IPS-NIHi7 (cell line): ENCODE data around the gene SOBP.
A peak's percentile ranks its signal among the peaks of the same experiment; 100 is the strongest.
"Not testable (repeated sequence)": the region's sequence is repeated elsewhere in the genome, so short reads cannot be mapped to it uniquely, and the experiment has no call there.

ENCODE experiments used
- DNase-seq: peaks from one replicate; pipeline ENCODE4 v3.0.0; 2012; ENCODE audit warnings: mixed read lengths; ENCODE audit errors: extremely low spot score

The SOBP gene

DNA sequence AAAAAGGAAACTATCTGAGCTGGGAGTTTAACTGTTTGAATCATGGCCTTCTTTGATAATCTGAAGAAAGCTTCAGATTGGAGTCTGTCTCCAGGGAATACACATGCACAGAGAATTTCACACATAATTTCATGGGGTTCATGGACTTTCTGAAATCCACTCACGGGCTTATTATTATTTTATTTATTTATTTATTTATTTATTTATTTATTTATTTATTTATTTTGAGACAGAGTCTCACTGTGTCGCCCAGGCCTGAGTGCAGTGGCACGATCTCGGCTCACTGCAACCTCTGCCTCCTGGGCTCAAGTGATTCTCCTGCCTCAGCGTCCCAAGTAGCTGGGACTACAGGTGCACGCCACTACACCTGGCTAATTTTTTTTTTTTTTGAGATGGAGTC lies 63.2 kb downstream of the SOBP start:
- not testable (repeated sequence) for DNase-seq

DNA sequence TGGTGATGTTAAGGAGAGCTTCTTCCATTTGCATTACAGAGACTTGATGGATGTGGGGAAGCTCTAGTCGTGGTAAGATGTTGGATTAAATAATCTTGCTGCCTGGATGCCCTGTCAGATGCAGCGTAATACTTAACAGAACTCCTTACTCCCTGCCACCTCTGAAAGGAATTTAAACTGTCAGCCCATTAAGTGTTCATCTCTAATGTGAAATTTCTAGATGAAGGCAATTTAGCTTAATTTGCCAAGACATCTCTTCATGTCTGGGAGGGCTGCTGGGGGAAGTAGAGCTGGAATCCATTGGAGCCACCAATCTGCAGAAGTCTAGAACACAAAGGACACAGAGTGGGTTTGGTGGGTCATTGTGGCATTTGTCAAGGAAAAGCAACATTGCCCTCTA lies 64.4 kb downstream of the SOBP start:
- DNase-seq = no peak

DNA sequence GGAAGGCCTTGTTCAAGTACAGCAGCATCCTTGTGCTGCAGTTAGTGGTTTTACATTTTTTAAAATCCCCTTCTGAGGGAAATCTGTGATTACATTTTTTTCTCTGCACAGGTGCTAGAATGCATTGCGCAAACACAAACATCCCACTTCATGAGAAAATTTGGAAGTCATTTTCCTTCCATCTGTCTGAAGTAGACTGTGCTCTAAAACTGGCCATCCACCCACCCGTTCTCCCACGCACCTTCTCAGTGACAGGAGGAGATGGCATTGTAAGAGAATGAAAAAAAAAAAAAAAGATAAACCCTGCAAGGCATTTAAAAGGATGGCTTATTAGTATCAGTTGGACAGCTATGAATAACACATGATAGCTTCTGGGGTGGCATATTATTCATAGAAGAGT lies 65.0 kb downstream of the SOBP start:
- no peak for DNase-seq

DNA sequence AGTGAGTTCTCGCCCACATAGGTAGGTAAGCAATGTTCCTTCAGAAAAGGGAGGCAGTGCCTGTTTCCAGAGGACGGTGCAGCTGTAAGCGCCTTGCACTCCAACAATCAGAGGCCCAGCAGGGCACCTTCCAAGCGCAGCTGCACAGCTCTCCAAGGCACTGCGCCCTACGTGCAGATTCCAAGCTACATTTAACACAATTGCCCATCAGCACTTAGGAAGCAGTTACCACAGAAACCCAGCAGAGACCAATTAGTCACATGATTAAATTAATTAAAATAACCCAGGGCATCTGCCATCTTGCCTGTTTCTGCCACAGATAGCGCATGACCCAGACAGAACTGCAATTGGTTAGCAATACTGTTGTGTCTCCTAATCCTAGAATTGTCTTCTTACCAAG lies 65.5 kb downstream of the SOBP start:
- DNase-seq = no peak

DNA sequence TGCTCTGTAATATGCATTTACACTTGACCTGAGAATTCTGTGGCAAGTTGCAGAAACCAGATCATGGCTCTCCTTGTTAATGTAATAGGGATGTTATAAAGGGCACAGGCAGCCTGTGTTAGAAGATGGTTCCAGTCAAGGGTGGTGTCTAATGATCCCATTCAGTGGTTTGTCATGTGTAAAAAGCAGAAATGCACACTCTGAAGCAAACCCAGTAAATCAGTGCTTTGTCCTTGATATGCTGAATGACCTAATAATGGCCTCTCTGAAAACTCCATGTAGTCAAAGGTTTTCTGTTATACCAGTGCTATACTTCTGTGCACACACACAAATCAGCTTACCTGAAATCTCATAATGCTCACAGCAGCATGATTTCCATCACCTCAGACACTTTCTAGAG lies 66.2 kb downstream of the SOBP start:
- DNase-seq = no peak

DNA sequence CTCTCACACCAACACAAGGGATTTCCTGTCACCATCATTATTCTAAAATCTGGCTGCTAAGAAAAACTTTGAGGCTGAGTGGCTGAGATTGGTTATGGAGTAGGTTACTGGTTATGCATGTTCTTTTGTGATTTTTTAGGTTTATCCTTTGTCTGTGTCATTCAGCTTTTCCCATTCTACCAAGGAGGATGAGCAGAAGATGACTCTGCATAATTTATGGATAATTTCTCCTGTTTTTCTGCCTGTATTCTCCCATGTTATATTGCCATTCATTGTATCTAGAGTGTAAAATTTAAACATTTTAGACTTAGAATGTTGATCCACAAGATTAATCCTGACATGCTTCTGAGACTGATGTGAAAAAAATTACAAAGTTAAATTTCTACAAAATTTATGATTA lies 67.8 kb downstream of the SOBP start:
- DNase-seq = no peak

DNA sequence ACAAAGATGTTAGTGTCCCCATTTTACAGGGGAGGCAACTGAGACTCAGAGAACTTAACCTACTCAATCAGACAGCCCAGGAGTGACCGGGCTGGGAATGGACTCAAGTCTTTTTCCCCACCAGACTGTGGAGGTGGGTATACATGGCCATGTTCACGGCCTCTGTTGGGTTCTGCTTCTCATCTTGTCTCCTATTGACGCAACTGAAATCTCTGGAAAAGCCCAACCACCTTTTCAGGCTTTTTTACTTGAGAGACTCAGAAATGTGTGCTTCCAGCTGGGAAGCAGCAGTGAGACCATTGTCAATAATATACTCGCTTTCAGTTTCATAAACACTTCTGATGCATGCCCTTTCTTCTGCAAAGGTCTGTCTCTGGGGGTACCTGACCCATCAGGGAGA lies 70.7 kb downstream of the SOBP start:
- DNase-seq = no peak

DNA sequence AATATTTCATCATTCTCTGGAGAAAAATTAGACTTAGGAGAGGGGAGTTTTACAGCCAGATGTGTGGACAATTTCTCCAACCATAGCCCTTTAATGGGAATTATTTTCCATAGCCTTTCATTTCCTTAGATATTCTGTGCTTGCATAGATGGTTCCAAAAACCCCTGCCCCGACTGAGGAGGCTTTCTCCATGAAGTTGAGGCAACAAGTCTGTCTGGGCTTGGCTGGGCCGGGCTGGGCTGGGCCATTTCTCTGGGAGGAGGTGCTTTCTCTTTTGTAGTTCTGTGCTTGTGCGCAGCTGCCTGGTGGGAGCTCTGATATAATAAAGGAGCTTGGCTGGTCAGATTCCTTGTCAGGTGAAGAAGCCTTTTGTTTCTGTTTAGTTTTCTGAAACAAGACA lies 71.4 kb downstream of the SOBP start:
- DNase-seq = peak; percentile 32

DNA sequence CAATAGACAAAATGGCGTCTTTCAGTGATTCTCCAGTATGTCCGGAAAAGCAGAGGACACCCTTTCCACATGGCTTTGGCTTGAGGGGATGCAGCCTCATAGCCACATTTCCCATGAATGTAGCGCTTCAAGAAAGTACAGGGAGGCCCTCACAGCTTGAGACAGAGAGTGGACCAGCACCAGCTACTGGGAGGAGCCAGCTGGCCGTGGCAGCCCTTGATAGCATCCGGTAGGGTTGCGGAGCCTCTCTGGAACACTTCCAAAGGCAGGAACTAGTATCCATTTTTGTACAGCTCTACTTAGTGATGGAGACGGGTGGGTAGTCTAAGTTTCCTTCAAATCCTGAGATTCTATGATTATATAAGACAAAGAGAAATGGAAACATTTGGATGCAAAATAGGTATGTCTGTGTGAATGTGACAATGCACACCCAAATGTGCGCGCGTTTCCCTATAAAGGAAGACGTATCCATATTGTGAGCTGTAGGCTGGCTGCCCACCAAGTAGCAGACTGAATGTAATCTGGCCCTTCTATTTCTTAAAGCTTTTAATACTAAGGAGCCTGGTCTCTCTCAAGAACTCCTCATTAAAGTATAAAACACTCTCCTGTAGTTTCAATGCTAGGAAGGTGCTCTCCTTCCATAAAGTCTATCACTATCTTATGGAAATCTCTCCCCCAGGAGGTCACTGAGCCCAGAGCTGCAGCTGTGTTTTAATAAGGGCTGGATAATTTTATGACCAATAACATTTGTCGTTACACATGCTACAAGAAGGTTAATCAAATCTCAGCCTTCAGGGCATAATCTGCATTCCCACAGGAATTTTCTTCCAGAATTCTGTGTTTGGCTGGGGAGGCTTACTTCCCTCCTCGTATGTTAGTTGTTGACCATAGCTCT lies 74.0 kb downstream of the SOBP start:
- no peak for DNase-seq

DNA sequence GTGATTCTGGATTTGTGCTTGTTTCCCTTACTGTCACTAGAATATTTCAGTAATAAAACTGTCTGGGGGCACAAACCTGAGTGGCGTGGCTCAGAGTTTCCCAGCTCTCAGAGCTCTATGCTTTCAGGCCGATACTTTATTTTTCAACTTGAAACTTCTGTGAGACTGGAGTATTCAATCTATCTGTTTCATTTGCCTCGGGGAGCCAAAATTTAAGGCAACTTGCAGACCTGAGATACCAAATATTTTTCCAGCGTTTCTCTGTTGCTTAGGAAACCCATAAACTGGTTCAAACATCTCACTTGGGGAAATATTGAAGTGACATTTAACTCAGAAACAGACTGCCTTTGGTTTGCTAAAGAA lies 74.7 kb downstream of the SOBP start:
- no peak for DNase-seq

DNA sequence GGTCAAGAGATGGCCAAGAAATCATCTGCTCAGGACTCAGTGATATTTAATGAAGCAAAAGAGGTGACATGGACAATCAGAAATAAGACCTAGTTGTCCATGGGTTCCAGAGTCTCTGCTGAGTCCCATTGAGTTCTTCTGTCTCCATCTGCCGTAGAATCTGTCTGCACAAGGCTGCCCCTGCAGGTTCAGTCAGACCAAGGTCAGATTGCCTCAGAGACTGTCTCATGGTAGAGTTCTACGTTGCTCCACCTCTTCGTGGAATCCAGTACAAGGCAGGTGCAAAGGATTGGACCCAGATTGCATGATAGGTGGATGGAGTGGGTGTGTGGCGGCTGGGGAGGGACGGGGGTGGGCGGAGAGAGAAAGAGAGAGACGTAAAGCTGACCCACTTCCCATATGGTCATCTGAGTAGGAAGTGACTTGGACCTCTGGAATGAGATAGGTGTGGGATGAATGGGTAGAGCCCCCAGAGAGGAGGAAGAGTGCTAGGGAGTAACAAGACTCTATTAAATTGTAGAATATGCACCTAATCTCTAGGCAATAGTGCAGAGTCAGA lies 75.3 kb downstream of the SOBP start:
- no peak for DNase-seq

DNA sequence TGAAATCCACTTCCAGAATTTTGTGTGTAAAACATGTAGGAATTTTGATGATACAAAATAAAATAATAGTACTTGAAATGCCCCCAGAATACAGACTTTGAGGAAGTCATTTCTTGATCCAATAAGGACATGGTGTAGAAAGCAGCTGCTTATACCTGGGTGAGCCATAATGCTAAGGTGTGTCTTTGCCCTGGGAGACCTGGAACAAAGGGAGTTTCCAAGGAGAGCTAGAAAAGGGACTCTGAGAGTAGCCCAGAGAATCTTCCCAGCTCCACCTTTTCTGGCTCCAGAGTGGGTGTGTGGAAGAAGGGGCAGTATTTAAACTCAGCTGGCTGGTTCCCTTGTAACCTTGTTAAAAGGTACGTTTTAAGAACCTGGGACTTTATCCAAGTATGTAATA lies 77.7 kb downstream of the SOBP start:
- DNase-seq = no peak

DNA sequence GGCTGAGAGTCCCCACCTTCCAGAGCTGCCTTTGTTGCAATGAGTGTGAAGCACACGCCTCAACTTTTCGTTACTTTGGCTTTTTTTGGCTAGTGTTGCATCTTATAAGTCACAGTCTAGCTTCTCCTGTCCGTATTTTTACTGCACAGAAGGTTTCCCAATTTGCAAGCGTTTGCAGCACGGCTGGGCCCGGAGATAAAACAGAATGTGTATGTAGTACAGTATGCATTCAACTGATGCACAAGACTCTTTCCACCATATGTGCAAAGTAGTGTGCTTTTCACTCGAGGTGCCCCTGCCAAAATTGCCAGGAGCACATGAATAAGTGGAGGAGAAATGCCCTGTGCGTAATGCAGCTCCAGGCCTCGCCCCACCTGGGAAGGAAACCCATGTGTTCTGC lies 79.6 kb downstream of the SOBP start:
- no peak for DNase-seq

DNA sequence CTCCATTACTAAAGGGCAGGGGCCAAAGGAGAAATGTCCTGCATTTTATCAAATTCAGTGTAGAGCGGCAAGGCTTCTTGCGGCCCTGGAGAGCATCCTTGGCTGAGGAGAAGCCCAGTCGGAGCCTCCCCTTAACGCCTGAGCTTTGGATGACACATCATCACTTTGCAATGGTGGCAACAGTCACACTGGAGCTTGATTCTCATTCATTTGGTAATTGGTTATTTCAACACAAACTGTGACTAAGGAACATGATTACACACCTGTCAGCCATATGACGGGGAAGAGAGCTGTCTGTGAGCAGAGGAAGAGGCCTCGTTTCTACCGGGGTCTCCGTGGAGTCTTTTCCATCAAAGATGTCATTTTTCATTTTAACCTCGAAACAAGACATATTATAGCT lies 81.4 kb downstream of the SOBP start:
- DNase-seq = no peak

DNA sequence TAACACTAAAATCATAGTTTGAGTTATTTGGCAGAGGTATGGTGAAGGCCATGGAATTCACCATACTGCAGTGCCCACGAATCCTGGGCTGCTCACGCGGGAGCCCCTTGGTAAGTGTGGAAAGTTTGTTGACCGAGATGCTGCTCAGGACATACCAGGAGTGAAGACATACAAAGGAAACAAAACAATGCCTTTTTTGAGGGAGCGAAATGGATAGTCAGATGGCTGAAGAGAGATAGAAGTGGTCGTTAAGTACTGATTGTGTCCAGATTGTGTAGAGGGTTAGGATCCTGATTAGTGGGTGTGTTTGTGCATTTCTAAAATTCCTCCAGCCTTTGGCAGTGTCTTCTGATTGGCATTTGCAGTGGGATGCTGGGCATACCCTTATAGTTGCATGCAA lies 83.0 kb downstream of the SOBP start:
- DNase-seq = no peak

DNA sequence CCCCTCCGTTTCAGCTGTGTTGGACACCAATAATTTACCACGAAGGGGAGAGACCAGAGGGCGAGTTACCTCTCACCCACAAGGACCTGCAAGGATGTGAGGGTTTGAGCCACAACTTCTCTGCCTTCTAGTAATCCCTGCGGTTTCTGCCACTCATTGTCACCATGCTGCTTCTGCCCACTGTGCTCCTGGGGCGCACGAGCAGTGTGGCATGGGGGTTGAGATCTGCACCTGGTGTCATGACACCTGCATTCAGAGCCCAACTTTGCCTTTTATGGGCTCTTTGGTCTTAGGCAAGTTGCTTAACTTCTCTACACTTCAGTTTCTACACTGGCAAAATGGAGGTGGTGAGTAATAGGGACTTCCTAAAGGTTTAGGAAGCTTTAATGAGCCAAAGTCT lies 84.9 kb downstream of the SOBP start:
- no peak for DNase-seq

DNA sequence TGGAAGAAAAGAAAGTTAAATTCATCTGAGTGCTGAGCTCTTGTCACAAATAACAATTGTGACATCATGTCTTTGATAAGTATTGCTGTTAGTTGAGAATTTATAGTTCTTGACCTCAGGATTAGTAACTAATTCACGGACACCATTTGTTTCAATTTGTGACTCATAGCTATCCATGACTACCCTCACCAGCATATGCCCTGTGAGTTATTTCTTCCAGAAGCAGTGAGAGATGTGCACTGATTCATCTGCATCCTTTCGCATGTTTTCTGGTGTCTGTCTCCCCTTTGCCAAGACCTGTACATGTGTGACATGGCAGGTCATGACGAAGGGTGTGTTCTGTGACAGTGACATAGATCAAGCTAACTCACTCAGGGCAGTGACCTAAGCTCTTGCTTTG lies 86.9 kb downstream of the SOBP start:
- DNase-seq = no peak

DNA sequence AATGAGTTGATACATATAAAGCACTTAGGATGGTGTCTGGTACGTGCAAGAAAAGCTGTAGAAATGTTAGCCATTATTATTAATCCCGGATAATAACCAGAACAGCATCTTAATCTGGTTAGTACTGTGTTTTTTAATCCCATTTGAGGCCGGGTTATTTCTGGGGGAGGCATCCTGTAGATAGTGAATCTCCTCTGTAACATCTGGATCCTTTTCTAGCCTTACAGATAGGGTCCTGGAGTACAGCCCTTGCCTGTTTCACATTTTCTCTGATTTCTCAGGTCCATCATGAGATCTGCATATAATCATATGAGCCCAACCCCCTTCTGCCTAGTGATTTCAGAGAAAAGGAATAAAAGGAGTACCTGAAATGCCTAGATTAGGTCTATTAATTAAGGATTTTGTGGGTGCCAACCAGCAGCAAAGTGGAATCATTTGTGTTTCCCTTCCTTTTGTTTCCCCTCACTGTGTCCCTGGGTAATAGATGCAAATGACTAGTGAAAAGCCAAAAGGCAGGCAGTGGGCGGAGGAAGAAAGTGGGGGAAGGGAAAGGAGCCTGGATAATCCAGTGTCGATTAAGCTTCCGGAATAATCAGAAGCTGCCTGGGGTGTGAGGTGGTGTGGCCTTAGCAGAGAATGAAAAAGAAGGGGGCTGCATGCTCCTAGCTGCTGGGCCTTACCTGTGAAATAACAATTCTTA lies 88.9 kb downstream of the SOBP start:
- DNase-seq = peak; percentile 77

DNA sequence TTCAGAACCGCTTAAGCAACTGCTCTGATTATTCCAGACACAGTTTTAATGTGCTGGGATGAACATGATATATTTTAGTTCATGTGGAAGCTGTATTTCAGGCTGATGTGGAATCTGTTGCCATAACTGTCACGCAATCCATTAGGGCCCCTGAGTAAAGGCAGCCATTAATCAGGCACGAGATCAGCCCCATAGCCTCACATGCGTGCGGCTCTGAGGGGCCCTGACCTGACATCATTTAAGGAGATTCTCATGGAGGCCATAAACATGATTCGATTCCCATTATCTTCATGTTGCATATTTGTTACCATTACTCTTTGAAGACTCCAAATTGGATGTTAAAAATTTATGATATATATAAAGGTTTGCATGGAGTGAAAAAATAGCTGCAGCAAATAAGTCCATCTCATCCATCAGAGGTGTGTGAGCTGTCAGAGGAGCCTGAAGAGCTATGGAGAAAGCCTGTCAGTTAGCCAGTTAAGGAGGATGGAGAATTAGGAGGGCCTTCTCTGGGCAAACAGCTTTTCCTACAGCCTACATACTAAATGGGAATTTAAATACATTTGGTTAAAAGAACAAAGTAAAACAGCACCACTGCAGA lies 89.6 kb downstream of the SOBP start:
- DNase-seq = no peak

DNA sequence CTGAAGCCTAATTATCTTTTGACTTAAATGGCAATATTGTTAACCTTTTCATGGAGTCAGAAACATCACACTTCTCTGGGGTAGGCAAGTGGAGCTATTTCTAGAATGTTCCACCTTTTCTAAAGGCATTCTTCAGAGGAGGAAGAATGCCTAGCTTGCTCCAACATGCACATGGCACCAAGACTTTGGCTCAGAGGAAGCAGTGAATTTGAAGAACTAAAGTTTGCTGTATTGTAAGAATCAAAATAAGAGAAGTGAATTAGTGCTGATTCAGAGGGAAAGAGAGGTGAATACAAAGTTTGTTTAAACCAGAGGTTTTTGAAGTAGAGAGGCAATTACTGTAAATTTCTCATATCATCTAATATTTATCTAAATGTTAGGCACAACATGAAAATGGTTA lies 92.2 kb downstream of the SOBP start:
- no peak for DNase-seq

DNA sequence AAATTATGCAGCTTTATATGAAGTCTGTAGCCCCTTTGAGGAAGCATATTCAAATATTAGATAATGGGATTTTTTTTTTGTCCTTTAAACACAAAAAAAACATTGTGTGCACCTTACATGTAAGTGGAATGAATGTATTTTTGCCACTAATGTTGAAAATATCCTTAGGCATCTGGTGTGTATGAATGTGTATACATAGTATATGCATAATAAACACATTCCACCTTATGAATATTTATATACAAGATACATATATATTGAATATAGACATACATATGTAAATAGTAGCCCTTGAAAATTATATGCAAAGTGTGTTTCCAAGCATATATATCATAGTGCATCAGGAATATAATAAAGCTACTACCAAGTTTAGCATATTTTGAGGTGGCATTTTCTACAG lies 94.8 kb downstream of the SOBP start:
- no peak for DNase-seq

DNA sequence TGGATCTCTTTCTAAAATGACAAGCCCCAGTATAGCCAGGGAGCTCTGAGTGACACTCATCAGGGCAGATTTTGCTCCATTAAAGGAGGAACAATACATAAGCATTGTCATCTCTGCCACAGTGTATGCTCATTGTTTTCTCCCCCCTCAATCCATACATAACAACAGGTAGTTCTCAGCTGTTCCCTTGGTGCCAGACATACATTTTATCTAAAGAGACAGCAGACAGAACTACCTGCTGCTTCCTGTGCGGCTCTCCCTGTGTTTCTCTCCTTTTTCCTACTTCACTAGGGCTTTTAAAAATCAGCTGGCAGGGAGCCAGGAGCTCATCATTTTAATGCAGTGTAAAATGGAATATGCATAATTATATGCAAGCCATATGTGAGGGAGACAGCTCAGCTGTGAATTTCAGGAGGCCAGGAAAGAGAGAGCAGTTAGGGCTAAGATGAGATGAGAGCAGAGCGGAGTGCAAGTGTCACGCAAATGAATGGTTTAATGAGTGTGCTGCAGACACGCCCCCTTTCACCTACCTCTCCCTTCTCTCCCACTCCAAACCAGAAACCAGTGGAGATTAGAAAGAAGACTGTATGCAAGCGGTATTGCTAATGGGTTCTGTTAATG lies 96.0 kb downstream of the SOBP start:
- DNase-seq = no peak
